OCI-LY7 (cell line): ENCODE measurements around the gene TMEM109.

ENCODE experiments used
- EZH2phosphoT487 ChIP-seq: fragments of 200-600 bp; sonication (generic); IDR thresholded peaks from 2 replicates; pipeline ENCODE4 v1.6.1; 2018; ENCODE audit warnings: low read depth, borderline replicate concordance, mild to moderate bottlenecking, mixed run types, antibody characterized with exemption, low read length, moderate library complexity, mixed read lengths
- TF ChIP-seq, protein P1 (sequence below): fragments of 200-600 bp; sonication (generic); conservative IDR thresholded peaks from 2 replicates; pipeline ENCODE4 v1.5.1; 2014; ENCODE audit warnings: mild to moderate bottlenecking, antibody characterized with exemption, low read length, moderate library complexity, mixed read lengths

DNA sequence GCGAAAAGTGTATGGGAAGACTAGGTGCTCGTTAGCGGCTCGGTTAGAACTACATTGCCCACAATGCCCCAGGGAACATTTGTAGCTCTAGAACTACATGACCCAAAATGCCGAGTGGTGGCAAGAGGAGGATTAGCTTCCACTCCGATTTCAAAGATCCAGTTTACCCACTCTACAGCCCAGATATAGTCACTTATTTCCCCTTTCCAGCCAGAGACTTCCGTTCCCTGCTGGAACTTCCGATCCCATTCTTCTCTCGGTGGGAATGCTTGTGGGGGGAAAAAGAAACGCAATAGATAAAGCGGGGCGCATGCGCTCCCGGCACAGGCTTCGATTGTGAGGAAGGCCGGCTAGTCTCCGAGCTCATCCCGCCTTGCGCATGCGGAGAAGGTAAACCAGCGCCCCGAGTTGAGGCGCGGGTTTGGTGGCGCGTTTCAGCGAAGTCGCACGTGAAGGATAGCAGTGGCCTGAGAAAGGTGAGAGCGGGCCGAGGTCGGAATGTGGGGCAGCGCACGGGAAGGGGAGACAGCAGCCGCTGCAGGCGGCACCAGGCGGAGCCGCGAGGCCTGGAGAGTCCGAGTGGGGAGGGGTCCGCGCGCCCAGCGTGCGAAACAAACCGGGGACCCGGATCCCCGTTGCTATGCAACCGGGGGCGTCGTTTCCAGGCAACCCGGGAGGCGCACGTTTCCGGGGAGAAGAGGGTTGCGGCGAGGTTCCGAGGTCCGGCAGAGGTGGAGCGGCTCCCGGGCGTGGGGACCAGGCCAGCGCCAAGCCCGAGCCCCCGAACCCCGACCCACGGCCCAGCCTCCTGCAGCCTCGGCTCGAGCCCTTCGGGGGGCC is at the start of gene TMEM109:
- TF ChIP-seq, protein P1, sequence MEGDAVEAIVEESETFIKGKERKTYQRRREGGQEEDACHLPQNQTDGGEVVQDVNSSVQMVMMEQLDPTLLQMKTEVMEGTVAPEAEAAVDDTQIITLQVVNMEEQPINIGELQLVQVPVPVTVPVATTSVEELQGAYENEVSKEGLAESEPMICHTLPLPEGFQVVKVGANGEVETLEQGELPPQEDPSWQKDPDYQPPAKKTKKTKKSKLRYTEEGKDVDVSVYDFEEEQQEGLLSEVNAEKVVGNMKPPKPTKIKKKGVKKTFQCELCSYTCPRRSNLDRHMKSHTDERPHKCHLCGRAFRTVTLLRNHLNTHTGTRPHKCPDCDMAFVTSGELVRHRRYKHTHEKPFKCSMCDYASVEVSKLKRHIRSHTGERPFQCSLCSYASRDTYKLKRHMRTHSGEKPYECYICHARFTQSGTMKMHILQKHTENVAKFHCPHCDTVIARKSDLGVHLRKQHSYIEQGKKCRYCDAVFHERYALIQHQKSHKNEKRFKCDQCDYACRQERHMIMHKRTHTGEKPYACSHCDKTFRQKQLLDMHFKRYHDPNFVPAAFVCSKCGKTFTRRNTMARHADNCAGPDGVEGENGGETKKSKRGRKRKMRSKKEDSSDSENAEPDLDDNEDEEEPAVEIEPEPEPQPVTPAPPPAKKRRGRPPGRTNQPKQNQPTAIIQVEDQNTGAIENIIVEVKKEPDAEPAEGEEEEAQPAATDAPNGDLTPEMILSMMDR: no peak
- TF ChIP-seq EZH2phosphoT487: no peak
